Mucosa of rectum (tissue), 2 donors: Measurements from ENCODE around the gene PLEKHM2.
A peak's percentile ranks its signal among the peaks of the same experiment; 100 is the strongest.

Experiments
- H3K27ac ChIP-seq, 2 donors: one replicate each; pipeline ENCODE4 v1.7.0; 2013; ENCODE audit warnings: inconsistent platforms in 2 of 2, low read depth in 2 of 2, low read length in 2 of 2
- H3K27me3 ChIP-seq, 2 donors: one replicate each; pipeline ENCODE4 v1.7.0; 2013; ENCODE audit warnings: low read length in 2 of 2; ENCODE audit not compliant: control insufficient read depth in 2 of 2, insufficient read depth in 2 of 2
- H3K36me3 ChIP-seq, 2 donors: one replicate each; pipeline ENCODE4 v1.7.0; 2013; ENCODE audit warnings: low read length in 2 of 2; ENCODE audit not compliant: control insufficient read depth in 2 of 2, insufficient read depth in 2 of 2
- H3K4me1 ChIP-seq, 2 donors: one replicate each; pipeline ENCODE4 v1.7.0; 2013; ENCODE audit warnings: low read length in 2 of 2, mild to moderate bottlenecking in 1 of 2; ENCODE audit not compliant: control insufficient read depth in 2 of 2, insufficient read depth in 2 of 2
- H3K4me3 ChIP-seq, 2 donors: one replicate each; pipeline ENCODE4 v1.7.0; 2013; ENCODE audit warnings: low read length in 2 of 2
- H3K9ac ChIP-seq, 2 donors: one replicate each; pipeline ENCODE4 v1.7.0; 2013; ENCODE audit warnings: low read length in 2 of 2, low read depth in 1 of 2, mild to moderate bottlenecking in 1 of 2
- H3K9me3 ChIP-seq, 2 donors: one replicate each; pipeline ENCODE4 v1.7.0; 2013; ENCODE audit warnings: low read length in 2 of 2; ENCODE audit not compliant: control insufficient read depth in 2 of 2
- donor health status: healthy.
- donor health status: Normal muscosa, but diverticular disease.

The PLEKHM2 gene

GRCh38 chr1:15709226-15709625 lies 25.1 kb downstream of the PLEKHM2 start:
- H3K4me1 ChIP-seq: peaks cover 2 to 7% of the 10 kb centered on the region in 2 donors

GRCh38 chr1:15712168-15712567 lies 28.0 kb downstream of the PLEKHM2 start:
- no peak overlapping the region for H3K27ac ChIP-seq
- no peak overlapping the region for H3K9ac ChIP-seq
- no peaks in the 10 kb centered on the region for H3K9me3 ChIP-seq
- H3K4me1 ChIP-seq: peaks cover 2 to 3% of the 10 kb centered on the region in 2 donors
- peaks cover 10 to 12% of the 10 kb centered on the region in 2 donors for H3K36me3 ChIP-seq
- no peaks in the 10 kb centered on the region for H3K27me3 ChIP-seq
- no peak overlapping the region for H3K4me3 ChIP-seq

More at GRCh38 chr1:15709226-15709625, 25.1 kb downstream of the PLEKHM2 start:
- Histone ChIP-seq H3K4me3 (no peak overlapping the region), H3K9me3 (no peaks in the 10 kb centered on the region), H3K9ac (no peak overlapping the region), H3K27me3 (no peaks in the 10 kb centered on the region), H3K36me3 (peaks cover 3 to 7% of the 10 kb centered on the region in 2 donors), H3K27ac (no peak overlapping the region)

- Histone ChIP-seq H3K4me1 (peaks cover 0 to 3% of the 10 kb centered on the region in 2 donors), H3K9ac (no peak overlapping the region), H3K9me3 (no peaks in the 10 kb centered on the region)
Observed at GRCh38 chr1:15714406-15715136, 30.5 kb downstream of the PLEKHM2 start.

GRCh38 chr1:15717418-15718125 lies 33.5 kb downstream of the PLEKHM2 start:
- Histone ChIP-seq H3K27ac (no peak overlapping the region), H3K36me3 (peaks cover 40 to 43% of the 10 kb centered on the region in 2 donors), H3K4me3 (no peak overlapping the region), H3K27me3 (no peaks in the 10 kb centered on the region), H3K9me3 (no peaks in the 10 kb centered on the region), H3K9ac (no peak overlapping the region), H3K4me1 (peaks cover 0 to 3% of the 10 kb centered on the region in 2 donors)

More at GRCh38 chr1:15714406-15715136, 30.5 kb downstream of the PLEKHM2 start:
- Histone ChIP-seq H3K27ac (peak overlapping the region in 1 of 2 donors; percentile 32), H3K36me3 (peaks cover 24 to 27% of the 10 kb centered on the region in 2 donors), H3K4me3 (no peak overlapping the region), H3K27me3 (no peaks in the 10 kb centered on the region)

GRCh38 chr1:15718199-15718601 lies 34.1 kb downstream of the PLEKHM2 start:
- no peak overlapping the region for H3K27ac ChIP-seq
- peaks cover 0 to 3% of the 10 kb centered on the region in 2 donors for H3K4me1 ChIP-seq
- no peak overlapping the region for H3K9ac ChIP-seq
- H3K36me3 ChIP-seq: peaks cover 45 to 49% of the 10 kb centered on the region in 2 donors
- H3K9me3 ChIP-seq: no peaks in the 10 kb centered on the region
- no peaks in the 10 kb centered on the region for H3K27me3 ChIP-seq
- H3K4me3 ChIP-seq: no peak overlapping the region

- peaks cover 0 to 3% of the 10 kb centered on the region in 2 donors for H3K4me1 ChIP-seq
- no peak overlapping the region for H3K4me3 ChIP-seq
- no peaks in the 10 kb centered on the region for H3K9me3 ChIP-seq
- no peaks in the 10 kb centered on the region for H3K27me3 ChIP-seq
- H3K36me3 ChIP-seq: peaks cover 45 to 49% of the 10 kb centered on the region in 2 donors
- H3K9ac ChIP-seq: no peak overlapping the region
- H3K27ac ChIP-seq: no peak overlapping the region
Observed at GRCh38 chr1:15719381-15720120, 35.4 kb downstream of the PLEKHM2 start.

GRCh38 chr1:15720861-15721260 lies 36.7 kb downstream of the PLEKHM2 start:
- H3K27ac ChIP-seq: no peak overlapping the region
- no peak overlapping the region for H3K4me3 ChIP-seq
- H3K27me3 ChIP-seq: no peaks in the 10 kb centered on the region
- H3K9me3 ChIP-seq: no peaks in the 10 kb centered on the region
- H3K4me1 ChIP-seq: no peaks in the 10 kb centered on the region
- H3K9ac ChIP-seq: no peak overlapping the region
- H3K36me3 ChIP-seq: peaks cover 53 to 57% of the 10 kb centered on the region in 2 donors

- H3K27ac ChIP-seq: no peak overlapping the region
- no peak overlapping the region for H3K9ac ChIP-seq
- H3K27me3 ChIP-seq: no peaks in the 10 kb centered on the region
- H3K36me3 ChIP-seq: peaks cover 56 to 59% of the 10 kb centered on the region in 2 donors
- no peaks in the 10 kb centered on the region for H3K9me3 ChIP-seq
- no peak overlapping the region for H3K4me3 ChIP-seq
- no peaks in the 10 kb centered on the region for H3K4me1 ChIP-seq
Observed at GRCh38 chr1:15722411-15722810, 38.3 kb downstream of the PLEKHM2 start.

- no peak overlapping the region for H3K4me3 ChIP-seq
- no peak overlapping the region for H3K9ac ChIP-seq
- H3K36me3 ChIP-seq: peaks cover 56 to 59% of the 10 kb centered on the region in 2 donors
- no peaks in the 10 kb centered on the region for H3K9me3 ChIP-seq
- no peaks in the 10 kb centered on the region for H3K4me1 ChIP-seq
- no peaks in the 10 kb centered on the region for H3K27me3 ChIP-seq
- no peak overlapping the region for H3K27ac ChIP-seq
Observed at GRCh38 chr1:15722836-15723532, 38.9 kb downstream of the PLEKHM2 start.
